Spleen (tissue), 11 donors: ENCODE measurements around the gene PPP1R18. TPM values are rescaled to one million over a fixed set of nuclear protein-coding genes. Genes with fewer than 3 reads are reported as not detected.

Source experiments
- DNase-seq: peaks from one replicate; pipeline ENCODE4 v3.0.0-alpha.2; 2020
- H3K27ac ChIP-seq, 8 donors: fragments of 200-600 bp; sonication (generic) in 7 of 8; 1 replicate in 4 of 8; 2 replicates in 4 of 8; pipeline versions ENCODE4 v1.5.0 to v1.8.0; 2016 to 2021; ENCODE audit warnings: inconsistent platforms in 4 of 8, mild to moderate bottlenecking in 4 of 8, moderate library complexity in 1 of 8
- H3K27me3 ChIP-seq, 7 donors: fragments of 200-600 bp; sonication (generic) in 6 of 7; replicated peaks in 1 of 7; 1 replicate in 4 of 7; 2 replicates in 3 of 7; pipeline versions ENCODE4 v1.5.0 to v1.8.0; 2016 to 2021; ENCODE audit warnings: inconsistent platforms in 3 of 7, mild to moderate bottlenecking in 1 of 7
- H3K36me3 ChIP-seq, 6 donors: fragments of 200-600 bp; sonication (generic) in 5 of 6; 1 replicate in 4 of 6; 2 replicates in 2 of 6; pipeline versions ENCODE4 v1.5.0 to v1.8.0; 2016 to 2021; ENCODE audit warnings: inconsistent platforms in 2 of 6
- H3K4me1 ChIP-seq, 6 donors: fragments of 200-600 bp; sonication (generic) in 5 of 6; 1 replicate in 3 of 6; 2 replicates in 3 of 6; pipeline versions ENCODE4 v1.5.0 to v1.8.0; 2016 to 2021; ENCODE audit warnings: inconsistent platforms in 3 of 6
- H3K4me3 ChIP-seq, 8 donors: fragments of 200-600 bp; sonication (generic) in 7 of 8; 1 replicate in 4 of 8; 2 replicates in 4 of 8; pipeline versions ENCODE4 v1.5.0 to v1.8.0; 2016 to 2021; ENCODE audit warnings: inconsistent platforms in 4 of 8, mild to moderate bottlenecking in 4 of 8, moderate library complexity in 2 of 8
- H3K9me3 ChIP-seq, 8 donors: fragments of 200-600 bp; sonication (generic) in 7 of 8; 1 replicate in 4 of 8; 2 replicates in 4 of 8; pipeline versions ENCODE4 v1.5.0 to v1.8.0; 2016 to 2021; ENCODE audit warnings: inconsistent platforms in 4 of 8
- CTCF ChIP-seq, 11 experiments: fragments of 200-600 bp in 7 of 11; fragments of 450-650 bp in 4 of 11; sonication (generic) in 4 of 11; IDR thresholded peaks in 8 of 11; conservative IDR thresholded peaks in 3 of 11; 1 replicate in 7 of 11; 2 replicates in 4 of 11; pipeline versions ENCODE4 v1.4.0 to v1.8.0; 2016 to 2021; ENCODE audit warnings: antibody characterized with exemption in 11 of 11, inconsistent platforms in 4 of 11, mild to moderate bottlenecking in 1 of 11
- POLR2A ChIP-seq, 3 donors: fragments of 450-650 bp; IDR thresholded peaks; one replicate each; pipeline ENCODE4 v1.5.1; 2017; ENCODE audit warnings: antibody characterized with exemption in 3 of 3, mild to moderate bottlenecking in 1 of 3
- POLR2AphosphoS5 ChIP-seq, 3 donors: sonication (generic); formaldehyde crosslinking; IDR thresholded peaks; one replicate each; pipeline ENCODE4 v1.5.1; 2017; ENCODE audit warnings: antibody characterized with exemption in 3 of 3
- WGBS, 5 donors: extraction: QIAGEN DNeasy Blood & Tissue Kit in 3 of 5; methylation state at CpG; one replicate each; pipeline versions ENCODE4 v1.1.5 to v1.1.7; 2013 to 2018; 5-methylcytosine and 5-hydroxymethylcytosine counted together
- intact Hi-C: fragments of 100-400 bp; cut with DNase I; formaldehyde crosslinking; loops from one replicate; pipeline ENCODE4 v1.15.0; 2023; ENCODE audit warnings: low total_unique reads
- polyA plus RNA-seq, 3 donors: library from polyadenylated mRNA; stranded (reverse); fragments of 200-250 nt; gene quantifications; one replicate each; pipeline ENCODE4 v1.2.1, GENCODE V29; 2013
- total RNA-seq, 7 donors: library from RNA; depleted of rRNA in 3 of 7; stranded (reverse); fragments of >200 nt in 3 of 7; fragmentation: NEBNext Ultra II Directional in 4 of 7; extraction: Animal tissue kit (Norgen Biotek cat#: 25700) in 4 of 7; gene quantifications; one replicate each; pipeline versions ENCODE4 v1.1.0 to v1.2.1, GENCODE V29; 2016 to 2021
- donor health status: healthy with polysubstance abuse.
- donor health status: DM: no; HTN: no; CAD: no; lungs with moderate emphysema.
- donor health status: DM: no; HTN: no; CAD: no.
- donor health status: Bipolar disorder and iron deficiency.
- donor health status: healthy.
- donor health status: DM: no; HTN: no; CAD: no.
- donor health status: DM: yes; HTN: yes; CAD: no.

PPP1R18 gene
- total and polyA plus RNA-seq, 10 donors, result 128 to 188 (median 155) TPM

DNA sequence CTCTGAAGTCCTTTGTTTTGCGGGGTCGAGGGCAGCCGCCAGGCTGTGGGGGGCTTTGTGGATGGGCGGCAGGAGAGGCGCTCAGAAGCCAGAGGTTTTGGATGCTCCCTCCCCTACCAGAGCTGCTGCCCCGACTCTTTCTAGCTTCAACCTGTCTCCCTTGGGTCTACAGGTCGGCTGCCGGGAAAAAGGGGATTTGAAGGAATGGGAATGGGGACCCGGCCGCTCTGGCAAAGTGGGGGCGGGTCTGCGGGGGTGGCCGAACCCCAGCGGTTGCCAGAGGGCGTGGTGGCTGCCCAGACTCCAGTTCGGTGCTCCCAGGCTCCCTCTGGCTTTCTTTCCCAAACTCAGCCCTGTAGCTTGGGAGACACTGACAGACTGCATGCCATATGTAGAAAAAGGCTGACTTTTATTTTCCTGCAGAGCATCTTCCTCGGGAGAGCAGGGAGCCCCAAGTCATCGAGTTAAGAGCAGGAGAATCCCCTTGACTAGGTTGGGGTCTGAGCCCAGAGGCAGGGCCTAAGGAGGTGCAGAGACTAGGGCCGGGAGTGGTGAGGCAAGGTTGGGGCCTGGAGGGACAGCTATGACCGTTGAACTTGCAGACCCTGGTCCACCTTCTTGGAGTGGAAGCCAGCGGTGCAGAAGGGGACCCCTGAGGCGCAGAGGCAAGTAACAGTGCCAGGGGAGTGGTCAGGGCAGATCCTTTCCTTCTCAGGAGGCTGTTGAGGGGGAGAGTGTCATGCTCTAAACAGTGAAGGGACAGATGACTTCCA is 1.4 kb upstream of the PPP1R18 start:
- TF ChIP-seq POLR2A (IDR thresholded peaks at IDR 0.05) (no peak), POLR2AphosphoS5 (IDR thresholded peaks at IDR 0.05) (no peak), CTCF (IDR thresholded peaks at IDR 0.05 in 8 of 11, conservative IDR thresholded peaks at IDR 0.05 in 3 of 11) (peak in 2 of 11 experiments; percentile 5 to 20)
- Histone ChIP-seq H3K27me3 (no peaks in the 10 kb centered on the region), H3K4me3 (peak overlapping the region; percentile 90 to 99 (median 96)), H3K4me1 (peaks cover 34 to 74% (median 50%) of the 10 kb centered on the region in 6 donors), H3K27ac (peak overlapping the region; percentile 93 to 100 (median 98)), H3K9me3 (no peaks in the 10 kb centered on the region), H3K36me3 (peaks cover 0 to 7% (median 0%) of the 10 kb centered on the region in 6 donors)
- peak; percentile 82 for DNase-seq
- intact Hi-C loops, result no loop called here
- WGBS, 5 donors, result 11 to 21% (median 19%) methylated on average over 21 to 22 of the region's 22 CpGs

DNA sequence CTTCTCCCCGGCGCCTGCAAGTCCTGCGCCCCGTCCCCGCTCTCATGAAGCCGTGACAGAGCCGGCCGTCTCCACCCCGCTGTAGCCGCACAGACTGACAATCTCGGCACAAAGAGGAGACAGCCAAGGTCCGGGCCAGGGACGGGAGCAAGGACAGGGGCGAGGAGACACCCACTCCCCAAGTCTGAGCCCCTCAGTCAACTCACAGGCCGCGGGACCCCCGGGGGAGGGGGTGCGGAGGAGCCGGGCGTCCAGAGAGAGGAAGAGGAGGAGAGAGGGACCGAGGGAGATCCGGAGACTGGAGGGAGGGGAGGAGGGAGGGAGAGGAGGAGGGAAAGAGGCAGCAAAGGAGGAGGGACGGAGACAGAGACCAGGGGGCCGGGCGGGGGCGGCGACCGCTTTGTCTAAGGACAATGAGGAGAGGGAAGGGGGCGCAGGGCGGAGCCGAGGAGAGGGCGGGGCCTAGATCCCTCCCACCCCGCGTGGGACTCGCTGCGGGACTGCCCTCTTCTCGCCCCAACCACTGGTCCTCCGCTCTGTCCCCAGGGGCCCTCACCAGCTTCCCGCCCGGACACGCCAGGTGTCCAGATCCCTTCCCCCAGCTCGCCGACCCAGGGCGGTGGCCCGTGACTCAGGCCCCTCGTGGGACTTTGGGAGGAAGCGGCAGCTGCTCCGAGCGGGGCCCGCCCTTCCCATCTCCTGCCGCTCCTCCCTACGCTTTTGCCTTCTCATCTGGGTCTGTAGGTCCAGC is 638 bp upstream of the PPP1R18 start:
- Histone ChIP-seq H3K27ac (peak overlapping the region; percentile 93 to 100 (median 98)), H3K27me3 (no peaks in the 10 kb centered on the region), H3K4me1 (peaks cover 36 to 81% (median 58%) of the 10 kb centered on the region in 6 donors), H3K9me3 (no peaks in the 10 kb centered on the region), H3K36me3 (peaks cover 0 to 7% (median 0%) of the 10 kb centered on the region in 6 donors), H3K4me3 (peak overlapping the region; percentile 90 to 99 (median 96))
- WGBS, 5 donors, result 0 to 2% (median 1%) methylated on average over 31 to 51 of the region's 52 CpGs
- peak; percentile 99 for DNase-seq
- TF ChIP-seq POLR2A (IDR thresholded peaks at IDR 0.05) (peak in 1 of 3 donors; percentile 64), POLR2AphosphoS5 (IDR thresholded peaks at IDR 0.05) (peak; percentile 96 to 98 (median 97)), CTCF (IDR thresholded peaks at IDR 0.05 in 8 of 11, conservative IDR thresholded peaks at IDR 0.05 in 3 of 11) (peak in 1 of 11 experiments; percentile 14)
- intact Hi-C loops, result no loop called here

DNA sequence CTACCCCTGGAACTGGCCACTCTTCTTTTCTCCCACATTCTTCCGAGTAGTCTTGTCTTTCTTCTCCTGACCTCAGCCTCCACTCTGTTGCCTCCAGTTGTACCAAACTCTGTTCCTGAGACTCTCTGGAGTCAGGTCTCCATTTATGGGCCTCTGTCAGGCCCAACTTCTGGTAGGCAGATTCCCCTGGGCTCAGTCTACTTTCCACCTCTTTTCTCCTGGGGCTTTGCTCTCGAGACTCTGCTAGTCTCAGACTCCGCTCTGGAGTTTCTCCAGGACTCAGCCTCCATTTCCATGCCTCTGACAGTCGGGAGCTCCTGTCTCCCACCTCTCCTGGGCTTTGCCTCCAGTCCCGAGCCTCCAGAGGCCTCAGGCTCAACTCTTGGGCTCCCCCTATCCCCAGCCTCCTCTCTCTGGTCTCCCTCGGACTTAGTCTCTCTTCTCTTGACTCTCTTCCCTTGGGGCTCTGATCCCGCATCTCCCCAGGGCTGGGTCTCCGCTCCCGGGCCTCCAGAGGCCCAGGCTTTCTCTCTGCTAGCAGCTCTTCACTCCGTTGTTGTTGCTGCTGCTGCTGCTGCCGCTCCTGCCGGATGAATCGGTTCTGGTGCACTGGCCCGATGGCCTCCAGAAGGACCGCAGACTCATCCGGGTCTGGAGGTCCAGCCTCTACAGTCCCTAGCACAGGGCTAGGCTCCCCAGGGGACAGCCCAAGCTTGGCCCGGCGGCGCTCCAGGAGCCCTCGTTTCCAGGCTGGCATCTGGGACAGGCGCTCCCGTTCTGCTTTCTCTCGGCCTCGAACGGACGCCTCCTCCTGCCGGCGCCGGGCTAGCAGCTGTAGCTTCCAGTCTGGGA is 1.1 kb downstream of the PPP1R18 start:
- TF ChIP-seq CTCF (IDR thresholded peaks at IDR 0.05 in 8 of 11, conservative IDR thresholded peaks at IDR 0.05 in 3 of 11) (peak in 2 of 11 experiments; percentile 19 to 33), POLR2A (IDR thresholded peaks at IDR 0.05) (no peak), POLR2AphosphoS5 (IDR thresholded peaks at IDR 0.05) (peak in 2 of 3 donors; percentile 37 to 52)
- DNase-seq, result peak; percentile 89
- peak overlapping the region; percentile 93 to 100 (median 98) for H3K27ac ChIP-seq
- H3K36me3 ChIP-seq, result peaks cover 0 to 24% (median 8%) of the 10 kb centered on the region in 6 donors
- H3K27me3 ChIP-seq, result no peaks in the 10 kb centered on the region
- peaks cover 44 to 84% (median 61%) of the 10 kb centered on the region in 6 donors for H3K4me1 ChIP-seq
- WGBS, 5 donors, result 10 to 25% (median 12%) methylated on average over 21 to 29 of the region's 29 CpGs
- no peaks in the 10 kb centered on the region for H3K9me3 ChIP-seq
- intact Hi-C loops, result no loop called here
- H3K4me3 ChIP-seq, result peak overlapping the region; percentile 90 to 99 (median 96)
